A549 treated with GW870086 at 1 μM for 4 hours (cell line): ENCODE results near the gene SLCO4A1. TPM values are rescaled to one million over a fixed set of nuclear protein-coding genes. Genes with fewer than 3 reads are reported as not detected.

Experiments used
- total RNA-seq: library from RNA; stranded (reverse); fragments of 200-300 nt; extraction: Qiagen RNA extraction; gene quantifications from 5 replicates; pipeline ENCODE4 v1.2.3, GENCODE V29; 2022; ENCODE audit warnings: low read depth

Gene SLCO4A1, protein sequence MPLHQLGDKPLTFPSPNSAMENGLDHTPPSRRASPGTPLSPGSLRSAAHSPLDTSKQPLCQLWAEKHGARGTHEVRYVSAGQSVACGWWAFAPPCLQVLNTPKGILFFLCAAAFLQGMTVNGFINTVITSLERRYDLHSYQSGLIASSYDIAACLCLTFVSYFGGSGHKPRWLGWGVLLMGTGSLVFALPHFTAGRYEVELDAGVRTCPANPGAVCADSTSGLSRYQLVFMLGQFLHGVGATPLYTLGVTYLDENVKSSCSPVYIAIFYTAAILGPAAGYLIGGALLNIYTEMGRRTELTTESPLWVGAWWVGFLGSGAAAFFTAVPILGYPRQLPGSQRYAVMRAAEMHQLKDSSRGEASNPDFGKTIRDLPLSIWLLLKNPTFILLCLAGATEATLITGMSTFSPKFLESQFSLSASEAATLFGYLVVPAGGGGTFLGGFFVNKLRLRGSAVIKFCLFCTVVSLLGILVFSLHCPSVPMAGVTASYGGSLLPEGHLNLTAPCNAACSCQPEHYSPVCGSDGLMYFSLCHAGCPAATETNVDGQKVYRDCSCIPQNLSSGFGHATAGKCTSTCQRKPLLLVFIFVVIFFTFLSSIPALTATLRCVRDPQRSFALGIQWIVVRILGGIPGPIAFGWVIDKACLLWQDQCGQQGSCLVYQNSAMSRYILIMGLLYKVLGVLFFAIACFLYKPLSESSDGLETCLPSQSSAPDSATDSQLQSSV
- total RNA-seq, result 6.8 to 11.9 TPM (median 11.1 TPM) in 5 replicates

DNA sequence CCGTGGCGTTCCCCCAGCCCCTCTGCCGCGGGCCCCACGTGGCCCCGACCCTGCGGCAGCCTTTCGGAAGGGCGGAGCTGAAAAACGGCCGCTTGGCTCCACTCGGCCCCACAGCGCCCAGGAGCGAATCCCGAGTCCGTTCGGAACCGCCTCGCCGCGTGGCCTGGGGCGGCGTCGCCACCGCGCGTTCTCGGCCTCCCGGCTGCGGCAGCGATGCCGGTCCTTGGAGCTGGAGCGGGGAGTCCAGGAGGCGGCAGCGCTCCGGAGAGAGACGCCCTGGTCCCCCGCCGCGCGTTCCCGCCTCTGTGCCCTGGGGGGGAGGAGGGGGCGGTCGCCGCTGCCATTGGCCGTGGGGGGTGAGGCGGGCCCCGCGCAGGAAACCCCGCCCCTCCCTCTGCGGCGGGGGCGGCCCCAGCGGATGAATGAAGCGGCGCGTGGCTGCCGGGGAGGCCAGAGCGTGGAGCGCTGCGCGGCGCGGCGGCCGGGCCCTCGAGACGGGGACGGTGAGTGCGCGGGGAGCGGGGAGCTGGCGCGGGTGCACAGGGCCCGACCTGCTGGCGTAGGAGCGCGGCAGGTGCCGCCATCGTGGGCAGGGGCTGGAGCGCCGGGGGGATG lies at the start of gene SLCO4A1:
SLCO4A1 (plus strand) TSS at position 453 of the 615 bp plus-strand sequence. CDS start 13,952 bp downstream, outside the sequence.

DNA sequence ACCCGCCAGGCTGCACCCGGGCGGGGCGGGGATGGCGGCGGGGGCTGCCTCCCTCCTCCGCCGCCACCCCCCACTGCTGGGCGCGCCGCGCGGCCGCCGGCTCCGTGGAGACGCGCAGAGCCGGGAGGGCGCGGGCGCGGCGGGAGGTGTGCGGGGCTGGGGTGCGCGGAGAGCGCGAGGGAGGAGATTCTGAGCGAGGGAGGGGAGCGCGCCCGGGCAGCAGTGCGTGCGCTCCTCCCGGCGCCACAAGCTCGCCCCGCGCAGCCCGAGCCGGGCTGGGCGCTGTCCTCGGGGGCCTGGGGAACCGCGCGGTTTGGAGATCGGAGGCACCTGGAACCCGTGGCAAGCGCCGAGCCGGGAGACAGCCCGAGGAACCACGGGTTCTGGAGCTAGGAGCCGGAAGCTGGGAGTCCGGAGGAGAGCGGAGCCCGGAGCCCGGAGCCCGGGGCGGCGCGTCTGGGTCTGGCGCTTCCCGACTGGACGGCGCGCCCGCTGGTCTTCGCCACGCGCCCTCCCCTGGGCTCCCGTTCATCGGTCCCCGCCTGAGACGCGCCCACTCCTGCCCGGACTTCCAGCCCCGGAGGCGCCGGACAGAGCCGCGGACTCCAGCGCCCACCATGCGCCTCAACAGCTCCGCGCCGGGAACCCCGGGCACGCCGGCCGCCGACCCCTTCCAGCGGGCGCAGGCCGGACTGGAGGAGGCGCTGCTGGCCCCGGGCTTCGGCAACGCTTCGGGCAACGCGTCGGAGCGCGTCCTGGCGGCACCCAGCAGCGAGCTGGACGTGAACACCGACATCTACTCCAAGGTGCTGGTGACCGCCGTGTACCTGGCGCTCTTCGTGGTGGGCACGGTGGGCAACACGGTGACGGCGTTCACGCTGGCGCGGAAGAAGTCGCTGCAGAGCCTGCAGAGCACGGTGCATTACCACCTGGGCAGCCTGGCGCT lies 66.6 kb downstream of the SLCO4A1 start, which contains the start of gene NTSR1:
NTSR1 (plus strand) TSS at position 246 of the 946 bp plus-strand sequence; CDS start at position 618, 372 bp downstream.

Other genes with a start within 250 kb of the SLCO4A1 start
- 4.2 to 6.4 TPM (median 5.8 TPM) in 5 replicates for gene CABLES2, start 235.2 kb upstream of the SLCO4A1 start, total RNA-seq
- 0.25 to 0.80 TPM (median 0.66 TPM) in 5 replicates for gene RBBP8NL, start 215.0 kb upstream of the SLCO4A1 start, total RNA-seq
- gene GATA5, start 166.5 kb upstream of the SLCO4A1 start, total RNA-seq, result 0.37 to 0.88 TPM (median 0.64 TPM) in 5 replicates
- gene NTSR1, start 66.3 kb downstream of the SLCO4A1 start, total RNA-seq, result 0.06 to 0.27 TPM (median 0.07 TPM) in 5 replicates
- gene MRGBP, start 154.0 kb downstream of the SLCO4A1 start, total RNA-seq, result 19.2 to 24.0 TPM (median 22.1 TPM) in 5 replicates
- 40.7 to 46.4 TPM (median 43.3 TPM) in 5 replicates for gene OGFR, start 162.3 kb downstream of the SLCO4A1 start, total RNA-seq
- 0.33 to 0.73 TPM (median 0.55 TPM) in 5 replicates for gene COL9A3, start 174.5 kb downstream of the SLCO4A1 start, total RNA-seq
- 3.1 to 4.1 TPM (median 4.0 TPM) in 5 replicates for gene TCFL5, start 219.3 kb downstream of the SLCO4A1 start, total RNA-seq